Panc1 (cell line): Measurements from ENCODE around the gene PARD3. TPM values are rescaled to one million over a fixed set of nuclear protein-coding genes. Genes with fewer than 3 reads are reported as not detected.
"Not testable (repeated sequence)": the region's sequence is repeated elsewhere in the genome, so short reads cannot be mapped to it uniquely, and the experiment has no call there.

Experiments used
- ATAC-seq: fragments of 200-7000 bp; cut with Tn5 transposase; 2 replicates; pipeline ENCODE4 v1.9.1; 2020; ENCODE audit warnings: mild to moderate bottlenecking, moderate library complexity
- BruUV-seq: library from RNA; stranded (reverse); fragments of 400-500 nt; replicated peaks from 2 replicates; lab custom pipeline; 2021; lab: Mats Ljungman, UMichigan
- CTCF ChIA-PET: fragments of 300-600 bp; sonication (Branson Sonifier 250); formaldehyde crosslinking; loops from one replicate; lab custom pipeline; 2022; ENCODE audit warnings: antibody characterized with exemption; lab: Charles Lee
- POLR2A ChIA-PET: fragments of 300-600 bp; sonication (Branson Sonifier 250); formaldehyde crosslinking; loops from one replicate; lab custom pipeline; 2022; ENCODE audit warnings: antibody characterized with exemption; lab: Charles Lee
- DNase-seq: peaks from one replicate; pipeline ENCODE4 v3.0.0-alpha.2; 2010; ENCODE audit warnings: low read depth, low spot score
- H3K27ac ChIP-seq: 2 replicates; pipeline ENCODE4 v1.5.1; 2011; ENCODE audit warnings: mild to moderate bottlenecking, low read length, inconsistent platforms
- H3K27me3 ChIP-seq: fragments of 200-500 bp; sonication (Bioruptor generic); 2 replicates; pipeline ENCODE4 v1.6.0; 2014; ENCODE audit warnings: low read length, inconsistent platforms; ENCODE audit not compliant: control insufficient read depth, insufficient read depth
- H3K36me3 ChIP-seq: fragments of 200-500 bp; sonication (Bioruptor generic); 2 replicates; pipeline ENCODE4 v1.5.1; 2014; ENCODE audit warnings: inconsistent platforms, mild to moderate bottlenecking, low read length, moderate library complexity; ENCODE audit not compliant: control insufficient read depth, insufficient read depth
- H3K4me1 ChIP-seq: 2 replicates; pipeline ENCODE4 v1.5.1; 2011; ENCODE audit warnings: inconsistent platforms, mild to moderate bottlenecking, low read length, moderate library complexity; ENCODE audit not compliant: control insufficient read depth, insufficient read depth
- H3K4me3 ChIP-seq, 2 experiments: 2 replicates each; pipeline ENCODE4 v1.5.1; 2011 to 2012; ENCODE audit warnings: low read depth in 2 of 2, low read length in 2 of 2, mild to moderate bottlenecking in 2 of 2, inconsistent platforms in 1 of 2, moderate library complexity in 1 of 2
- H3K9me3 ChIP-seq: fragments of 200-500 bp; sonication (Bioruptor generic); 2 replicates; pipeline ENCODE4 v1.5.1; 2014; ENCODE audit warnings: low read depth, mild to moderate bottlenecking, inconsistent platforms, low read length, moderate library complexity; ENCODE audit not compliant: control insufficient read depth, insufficient read depth
- POLR2AphosphoS5 ChIP-seq: IDR thresholded peaks from 2 replicates; pipeline ENCODE4 v1.6.1; 2012; ENCODE audit warnings: mild to moderate bottlenecking, low read depth, low read length, moderate library complexity
- SIN3A ChIP-seq: IDR thresholded peaks from 2 replicates; pipeline ENCODE4 v1.6.1; 2012; ENCODE audit warnings: low read depth, mild to moderate bottlenecking, low read length, moderate library complexity, borderline replicate concordance; ENCODE audit not compliant: insufficient read depth
- TCF7L2 ChIP-seq: IDR thresholded peaks from 2 replicates; pipeline ENCODE4 v1.6.1; 2011; ENCODE audit warnings: mild to moderate bottlenecking, low read depth, low read length, inconsistent platforms
- in situ Hi-C: cut with HindIII; loops from 2 replicates; pipeline ENCODE4 v1.10.0; 2016; ENCODE audit warnings: low sequenced_read_pairs, low pct_unique_long_range_greater_than_20kb
- intact Hi-C: fragments of 100-400 bp; cut with micrococcal nuclease; formaldehyde crosslinking; loops from one replicate; pipeline ENCODE4 v1.10.0; 2022; ENCODE audit not compliant: unreplicated experiment
- total RNA-seq: library from RNA; stranded (reverse); gene quantifications from one replicate; pipeline ENCODE4 v1.2.1, GENCODE V29; 2021; ENCODE audit not compliant: unreplicated experiment
- TF ChIP-seq, protein P1 (sequence below), 2 experiments: IDR thresholded peaks; 2 replicates each; pipeline ENCODE4 v1.6.1; 2011 to 2012; ENCODE audit warnings: low read depth in 2 of 2, control low read depth in 1 of 2, low read length in 1 of 2, mild to moderate bottlenecking in 1 of 2, moderate library complexity in 1 of 2; ENCODE audit not compliant: insufficient read depth in 1 of 2
- TF ChIP-seq, protein P2 (sequence below): fragments of 450-650 bp; IDR thresholded peaks from 2 replicates; pipeline ENCODE4 v1.5.1; 2017; ENCODE audit warnings: mild to moderate bottlenecking

The PARD3 gene
- total RNA-seq, 1 experiment from 2014 or later, result 29.8 TPM

GRCh38 chr10:34751272-34751671 is 63.8 kb downstream of the PARD3 start:
- in situ Hi-C loops (no loop called here), intact Hi-C loops (no loop called here)
- DNase-seq, result no peak
- no peak for ATAC-seq
- ChIA-PET CTCF (no interaction called here), POLR2A (no interaction called here)
- H3K9me3 ChIP-seq, result no peaks in the 10 kb centered on the region
- H3K4me3 ChIP-seq, result no peak overlapping the region
- no peaks in the 10 kb centered on the region for H3K36me3 ChIP-seq
- H3K4me1 ChIP-seq, result peaks cover 10% of the 10 kb centered on the region
- no peaks in the 10 kb centered on the region for H3K27me3 ChIP-seq
- H3K27ac ChIP-seq, result no peak overlapping the region
- no TSS peak for BruUV-seq
- TF ChIP-seq, protein P1, sequence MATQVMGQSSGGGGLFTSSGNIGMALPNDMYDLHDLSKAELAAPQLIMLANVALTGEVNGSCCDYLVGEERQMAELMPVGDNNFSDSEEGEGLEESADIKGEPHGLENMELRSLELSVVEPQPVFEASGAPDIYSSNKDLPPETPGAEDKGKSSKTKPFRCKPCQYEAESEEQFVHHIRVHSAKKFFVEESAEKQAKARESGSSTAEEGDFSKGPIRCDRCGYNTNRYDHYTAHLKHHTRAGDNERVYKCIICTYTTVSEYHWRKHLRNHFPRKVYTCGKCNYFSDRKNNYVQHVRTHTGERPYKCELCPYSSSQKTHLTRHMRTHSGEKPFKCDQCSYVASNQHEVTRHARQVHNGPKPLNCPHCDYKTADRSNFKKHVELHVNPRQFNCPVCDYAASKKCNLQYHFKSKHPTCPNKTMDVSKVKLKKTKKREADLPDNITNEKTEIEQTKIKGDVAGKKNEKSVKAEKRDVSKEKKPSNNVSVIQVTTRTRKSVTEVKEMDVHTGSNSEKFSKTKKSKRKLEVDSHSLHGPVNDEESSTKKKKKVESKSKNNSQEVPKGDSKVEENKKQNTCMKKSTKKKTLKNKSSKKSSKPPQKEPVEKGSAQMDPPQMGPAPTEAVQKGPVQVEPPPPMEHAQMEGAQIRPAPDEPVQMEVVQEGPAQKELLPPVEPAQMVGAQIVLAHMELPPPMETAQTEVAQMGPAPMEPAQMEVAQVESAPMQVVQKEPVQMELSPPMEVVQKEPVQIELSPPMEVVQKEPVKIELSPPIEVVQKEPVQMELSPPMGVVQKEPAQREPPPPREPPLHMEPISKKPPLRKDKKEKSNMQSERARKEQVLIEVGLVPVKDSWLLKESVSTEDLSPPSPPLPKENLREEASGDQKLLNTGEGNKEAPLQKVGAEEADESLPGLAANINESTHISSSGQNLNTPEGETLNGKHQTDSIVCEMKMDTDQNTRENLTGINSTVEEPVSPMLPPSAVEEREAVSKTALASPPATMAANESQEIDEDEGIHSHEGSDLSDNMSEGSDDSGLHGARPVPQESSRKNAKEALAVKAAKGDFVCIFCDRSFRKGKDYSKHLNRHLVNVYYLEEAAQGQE (IDR thresholded peaks at IDR 0.05; ENCODE audit: insufficient read depth in 1 of 2, low read depth in 2 of 2, low read length in 1 of 2), result no peak
- no peak for TF ChIP-seq TCF7L2

- intact Hi-C loops, in situ Hi-C loops, BruUV-seq: not testable (repeated sequence)
Observed at GRCh38 chr10:34750795-34751194, 64.3 kb downstream of the PARD3 start.

GRCh38 chr10:34748767-34749166 is 66.3 kb downstream of the PARD3 start:
- H3K9me3 ChIP-seq, result no peaks in the 10 kb centered on the region
- POLR2A ChIA-PET, result no interaction called here
- H3K27ac ChIP-seq, result no peak overlapping the region
- H3K36me3 ChIP-seq, result no peaks in the 10 kb centered on the region
- TF ChIP-seq TCF7L2 (no peak), SIN3A (no peak), POLR2AphosphoS5 (no peak)
- TF ChIP-seq, protein P1 (IDR thresholded peaks at IDR 0.05; ENCODE audit: insufficient read depth in 1 of 2, low read depth in 2 of 2, low read length in 1 of 2), result no peak
- TF ChIP-seq, protein P2, sequence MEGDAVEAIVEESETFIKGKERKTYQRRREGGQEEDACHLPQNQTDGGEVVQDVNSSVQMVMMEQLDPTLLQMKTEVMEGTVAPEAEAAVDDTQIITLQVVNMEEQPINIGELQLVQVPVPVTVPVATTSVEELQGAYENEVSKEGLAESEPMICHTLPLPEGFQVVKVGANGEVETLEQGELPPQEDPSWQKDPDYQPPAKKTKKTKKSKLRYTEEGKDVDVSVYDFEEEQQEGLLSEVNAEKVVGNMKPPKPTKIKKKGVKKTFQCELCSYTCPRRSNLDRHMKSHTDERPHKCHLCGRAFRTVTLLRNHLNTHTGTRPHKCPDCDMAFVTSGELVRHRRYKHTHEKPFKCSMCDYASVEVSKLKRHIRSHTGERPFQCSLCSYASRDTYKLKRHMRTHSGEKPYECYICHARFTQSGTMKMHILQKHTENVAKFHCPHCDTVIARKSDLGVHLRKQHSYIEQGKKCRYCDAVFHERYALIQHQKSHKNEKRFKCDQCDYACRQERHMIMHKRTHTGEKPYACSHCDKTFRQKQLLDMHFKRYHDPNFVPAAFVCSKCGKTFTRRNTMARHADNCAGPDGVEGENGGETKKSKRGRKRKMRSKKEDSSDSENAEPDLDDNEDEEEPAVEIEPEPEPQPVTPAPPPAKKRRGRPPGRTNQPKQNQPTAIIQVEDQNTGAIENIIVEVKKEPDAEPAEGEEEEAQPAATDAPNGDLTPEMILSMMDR, result no peak
- intact Hi-C loops, result no loop called here
- ATAC-seq (no peak), DNase-seq (no peak)
- no peaks in the 10 kb centered on the region for H3K27me3 ChIP-seq
- H3K4me3 ChIP-seq, result no peak overlapping the region
- in situ Hi-C loops, result no loop called here
- BruUV-seq, result no TSS peak
- H3K4me1 ChIP-seq, result peaks cover 10% of the 10 kb centered on the region
- CTCF ChIA-PET, result no interaction called here

More at GRCh38 chr10:34750795-34751194, 64.3 kb downstream of the PARD3 start:
- H3K27ac ChIP-seq, H3K36me3 ChIP-seq, CTCF ChIA-PET, H3K9me3 ChIP-seq, ATAC-seq, H3K4me3 ChIP-seq, H3K27me3 ChIP-seq, POLR2A ChIA-PET, DNase-seq: not testable (repeated sequence)
- H3K4me1 ChIP-seq, result peaks cover 10% of the 10 kb centered on the region
